ENCODE data around the gene MAGI2. TPM values are rescaled to one million over a fixed set of nuclear protein-coding genes. Genes with fewer than 3 reads are reported as not detected.

Gene MAGI2
- total and polyA plus RNA-seq, 2 donors from 2014 or later, result 4.4 to 9.0 TPM

- Histone ChIP-seq H3K9ac (ENCODE audit: low read length in 3 of 3) (no peak overlapping the region), H3K27me3 (ENCODE audit: control insufficient read depth, insufficient read depth, low read length) (no peaks in the 10 kb centered on the region), H3K9me3 (ENCODE audit: control insufficient read depth in 2 of 3, insufficient read depth in 1 of 3, low read length in 3 of 3) (no peaks in the 10 kb centered on the region), H3K27ac (ENCODE audit: low read depth in 2 of 2, low read length in 2 of 2) (no peak overlapping the region), H3K36me3 (ENCODE audit: control insufficient read depth in 2 of 3, insufficient read depth in 3 of 3, low read length in 3 of 3) (no peaks in the 10 kb centered on the region), H3K4me1 (ENCODE audit: control insufficient read depth in 2 of 3, insufficient read depth in 2 of 3, low read depth in 1 of 3, low read length in 3 of 3) (no peaks in the 10 kb centered on the region), H3K4me3 (ENCODE audit: low read length in 3 of 3) (no peak overlapping the region)
- no peak for TF ChIP-seq CTCF (IDR thresholded peaks at IDR 0.05; ENCODE audit: borderline replicate concordance, extremely low read depth, insufficient read depth)
- DNase-seq, result no peak
- intact Hi-C loops (cut with DNase I), result no loop called here
- FAIRE-seq, result no peak
These were observed 441.5 kb downstream of the MAGI2 start for GRCh38 chr7:79011921-79012320.

GRCh38 chr7:79009647-79010046 lies 443.8 kb downstream of the MAGI2 start:
- Histone ChIP-seq H3K27ac (ENCODE audit: low read depth in 2 of 2, low read length in 2 of 2) (no peak overlapping the region), H3K9me3 (ENCODE audit: control insufficient read depth in 2 of 3, insufficient read depth in 1 of 3, low read length in 3 of 3) (no peaks in the 10 kb centered on the region), H3K27me3 (ENCODE audit: control insufficient read depth, insufficient read depth, low read length) (no peaks in the 10 kb centered on the region), H3K4me1 (ENCODE audit: control insufficient read depth in 2 of 3, insufficient read depth in 2 of 3, low read depth in 1 of 3, low read length in 3 of 3) (no peaks in the 10 kb centered on the region), H3K9ac (ENCODE audit: low read length in 3 of 3) (no peak overlapping the region), H3K36me3 (ENCODE audit: control insufficient read depth in 2 of 3, insufficient read depth in 3 of 3, low read length in 3 of 3) (no peaks in the 10 kb centered on the region), H3K4me3 (ENCODE audit: low read length in 3 of 3) (no peak overlapping the region)
- no peak for TF ChIP-seq CTCF (IDR thresholded peaks at IDR 0.05; ENCODE audit: borderline replicate concordance, extremely low read depth, insufficient read depth)
- intact Hi-C loops (cut with DNase I), result no loop called here
- DNase-seq (no peak), FAIRE-seq (no peak)

GRCh38 chr7:79008786-79009185 lies 444.7 kb downstream of the MAGI2 start:
- H3K9ac ChIP-seq (ENCODE audit: low read length in 3 of 3), result no peak overlapping the region
- intact Hi-C loops (cut with DNase I), result no loop called here
- no peak for DNase-seq
- H3K27ac ChIP-seq (ENCODE audit: low read depth in 2 of 2, low read length in 2 of 2), result no peak overlapping the region
- no peak for FAIRE-seq
- no peak for TF ChIP-seq CTCF (IDR thresholded peaks at IDR 0.05; ENCODE audit: borderline replicate concordance, extremely low read depth, insufficient read depth)
- H3K36me3 ChIP-seq (ENCODE audit: control insufficient read depth in 2 of 3, insufficient read depth in 3 of 3, low read length in 3 of 3), result no peaks in the 10 kb centered on the region
- H3K9me3 ChIP-seq (ENCODE audit: control insufficient read depth in 2 of 3, insufficient read depth in 1 of 3, low read length in 3 of 3), result no peaks in the 10 kb centered on the region
- H3K4me1 ChIP-seq (ENCODE audit: control insufficient read depth in 2 of 3, insufficient read depth in 2 of 3, low read depth in 1 of 3, low read length in 3 of 3), result no peaks in the 10 kb centered on the region
- H3K4me3 ChIP-seq (ENCODE audit: low read length in 3 of 3), result no peak overlapping the region
- H3K27me3 ChIP-seq (ENCODE audit: control insufficient read depth, insufficient read depth, low read length), result no peaks in the 10 kb centered on the region

- DNase-seq (no peak), FAIRE-seq (no peak)
These were observed 457.5 kb downstream of the MAGI2 start for GRCh38 chr7:78996013-78996412.

More at GRCh38 chr7:78996013-78996412, 457.5 kb downstream of the MAGI2 start:
- H3K27me3 ChIP-seq (ENCODE audit: control insufficient read depth, insufficient read depth, low read length), result no peaks in the 10 kb centered on the region
- H3K9me3 ChIP-seq (ENCODE audit: control insufficient read depth in 2 of 3, insufficient read depth in 1 of 3, low read length in 3 of 3), result no peaks in the 10 kb centered on the region
- H3K36me3 ChIP-seq (ENCODE audit: control insufficient read depth in 2 of 3, insufficient read depth in 3 of 3, low read length in 3 of 3), result no peaks in the 10 kb centered on the region
- H3K4me3 ChIP-seq (ENCODE audit: low read length in 3 of 3), result no peak overlapping the region
- no peak overlapping the region for H3K9ac ChIP-seq (ENCODE audit: low read length in 3 of 3)
- no peak for TF ChIP-seq CTCF (IDR thresholded peaks at IDR 0.05; ENCODE audit: borderline replicate concordance, extremely low read depth, insufficient read depth)
- intact Hi-C loops (cut with DNase I), result no loop called here
- no peak overlapping the region for H3K27ac ChIP-seq (ENCODE audit: low read depth in 2 of 2, low read length in 2 of 2)
- no peaks in the 10 kb centered on the region for H3K4me1 ChIP-seq (ENCODE audit: control insufficient read depth in 2 of 3, insufficient read depth in 2 of 3, low read depth in 1 of 3, low read length in 3 of 3)
